ENCODE data around the gene ZFAND3. TPM values are rescaled to one million over a fixed set of nuclear protein-coding genes. Genes with fewer than 3 reads are reported as not detected.

Gene ZFAND3
- polyA plus RNA-seq, 1 of the 3 experiments (the other 2 are of a cell fraction): 16.7 TPM

- no peak for DNase-seq
- Histone ChIP-seq H3K9ac (no peak overlapping the region), H3F3A (replicated peaks; ENCODE audit: insufficient read depth) (peaks cover 13% of the 10 kb centered on the region), H3K36me3 (replicated peaks in 1 of 2; ENCODE audit: control insufficient read depth in 1 of 2, insufficient read depth in 2 of 2, low read length in 1 of 2) (peaks cover 0 to 3% of the 10 kb centered on the region in 2 experiments), H3K27me3 (ENCODE audit: insufficient read depth) (no peaks in the 10 kb centered on the region), H3K9me3 (no peaks in the 10 kb centered on the region), H3K27ac (ENCODE audit: low read depth in 2 of 2, low read length in 1 of 2) (no peak overlapping the region), H3K4me1 (ENCODE audit: control insufficient read depth in 1 of 2, insufficient read depth in 2 of 2, low read depth in 1 of 2, low read length in 1 of 2) (peaks cover 6 to 10% of the 10 kb centered on the region in 2 experiments; a peak in 3 of 4 replicates), H3K4me3 (ENCODE audit: low read depth in 2 of 2, low read length in 1 of 2) (no peak overlapping the region), H3K4me2 (no peak overlapping the region), H3K79me2 (ENCODE audit: insufficient read depth) (peaks cover 78% of the 10 kb centered on the region), H3K9me2 (no peaks in the 10 kb centered on the region), H2AFZ (ENCODE audit: low read depth) (no peak overlapping the region), H4K20me1 (ENCODE audit: insufficient read depth) (peaks cover 79% of the 10 kb centered on the region)
- POLR2A ChIA-PET: no interaction called here
- 79% methylated on average over 2 of the region's 2 CpGs for WGBS (ENCODE audit: low lambda C conversion rate)
- CTCF ChIA-PET: interaction anchor here (1.7 kb wide), 1 partner anchor 15 kb away, joined by 5 read pairs; no protein-coding TSS in a partner anchor
- TF ChIP-seq MXI1 (IDR thresholded peaks at IDR 0.05; ENCODE audit: low read depth, low read length) (no peak), TEAD4 (IDR thresholded peaks at IDR 0.05; ENCODE audit: borderline replicate concordance, insufficient read depth) (no peak), SIN3A (IDR thresholded peaks at IDR 0.05; ENCODE audit: borderline replicate concordance, low read depth, low read length) (no peak), RAD21 (IDR thresholded peaks at IDR 0.05; ENCODE audit: low read length) (no peak), RXRA (IDR thresholded peaks at IDR 0.05; ENCODE audit: borderline replicate concordance, low read depth) (no peak), RFX5 (IDR thresholded peaks at IDR 0.05; ENCODE audit: low read length) (no peak), SMC3 (IDR thresholded peaks at IDR 0.05; ENCODE audit: low read depth, low read length) (no peak)
- TF ChIP-seq, protein P1, sequence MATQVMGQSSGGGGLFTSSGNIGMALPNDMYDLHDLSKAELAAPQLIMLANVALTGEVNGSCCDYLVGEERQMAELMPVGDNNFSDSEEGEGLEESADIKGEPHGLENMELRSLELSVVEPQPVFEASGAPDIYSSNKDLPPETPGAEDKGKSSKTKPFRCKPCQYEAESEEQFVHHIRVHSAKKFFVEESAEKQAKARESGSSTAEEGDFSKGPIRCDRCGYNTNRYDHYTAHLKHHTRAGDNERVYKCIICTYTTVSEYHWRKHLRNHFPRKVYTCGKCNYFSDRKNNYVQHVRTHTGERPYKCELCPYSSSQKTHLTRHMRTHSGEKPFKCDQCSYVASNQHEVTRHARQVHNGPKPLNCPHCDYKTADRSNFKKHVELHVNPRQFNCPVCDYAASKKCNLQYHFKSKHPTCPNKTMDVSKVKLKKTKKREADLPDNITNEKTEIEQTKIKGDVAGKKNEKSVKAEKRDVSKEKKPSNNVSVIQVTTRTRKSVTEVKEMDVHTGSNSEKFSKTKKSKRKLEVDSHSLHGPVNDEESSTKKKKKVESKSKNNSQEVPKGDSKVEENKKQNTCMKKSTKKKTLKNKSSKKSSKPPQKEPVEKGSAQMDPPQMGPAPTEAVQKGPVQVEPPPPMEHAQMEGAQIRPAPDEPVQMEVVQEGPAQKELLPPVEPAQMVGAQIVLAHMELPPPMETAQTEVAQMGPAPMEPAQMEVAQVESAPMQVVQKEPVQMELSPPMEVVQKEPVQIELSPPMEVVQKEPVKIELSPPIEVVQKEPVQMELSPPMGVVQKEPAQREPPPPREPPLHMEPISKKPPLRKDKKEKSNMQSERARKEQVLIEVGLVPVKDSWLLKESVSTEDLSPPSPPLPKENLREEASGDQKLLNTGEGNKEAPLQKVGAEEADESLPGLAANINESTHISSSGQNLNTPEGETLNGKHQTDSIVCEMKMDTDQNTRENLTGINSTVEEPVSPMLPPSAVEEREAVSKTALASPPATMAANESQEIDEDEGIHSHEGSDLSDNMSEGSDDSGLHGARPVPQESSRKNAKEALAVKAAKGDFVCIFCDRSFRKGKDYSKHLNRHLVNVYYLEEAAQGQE (IDR thresholded peaks at IDR 0.05; ENCODE audit: low read depth, low read length): no peak
- TF ChIP-seq, protein P2, sequence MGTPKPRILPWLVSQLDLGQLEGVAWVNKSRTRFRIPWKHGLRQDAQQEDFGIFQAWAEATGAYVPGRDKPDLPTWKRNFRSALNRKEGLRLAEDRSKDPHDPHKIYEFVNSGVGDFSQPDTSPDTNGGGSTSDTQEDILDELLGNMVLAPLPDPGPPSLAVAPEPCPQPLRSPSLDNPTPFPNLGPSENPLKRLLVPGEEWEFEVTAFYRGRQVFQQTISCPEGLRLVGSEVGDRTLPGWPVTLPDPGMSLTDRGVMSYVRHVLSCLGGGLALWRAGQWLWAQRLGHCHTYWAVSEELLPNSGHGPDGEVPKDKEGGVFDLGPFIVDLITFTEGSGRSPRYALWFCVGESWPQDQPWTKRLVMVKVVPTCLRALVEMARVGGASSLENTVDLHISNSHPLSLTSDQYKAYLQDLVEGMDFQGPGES (IDR thresholded peaks at IDR 0.05; ENCODE audit: low read depth, low read length): no peak
- TF ChIP-seq, protein P3, sequence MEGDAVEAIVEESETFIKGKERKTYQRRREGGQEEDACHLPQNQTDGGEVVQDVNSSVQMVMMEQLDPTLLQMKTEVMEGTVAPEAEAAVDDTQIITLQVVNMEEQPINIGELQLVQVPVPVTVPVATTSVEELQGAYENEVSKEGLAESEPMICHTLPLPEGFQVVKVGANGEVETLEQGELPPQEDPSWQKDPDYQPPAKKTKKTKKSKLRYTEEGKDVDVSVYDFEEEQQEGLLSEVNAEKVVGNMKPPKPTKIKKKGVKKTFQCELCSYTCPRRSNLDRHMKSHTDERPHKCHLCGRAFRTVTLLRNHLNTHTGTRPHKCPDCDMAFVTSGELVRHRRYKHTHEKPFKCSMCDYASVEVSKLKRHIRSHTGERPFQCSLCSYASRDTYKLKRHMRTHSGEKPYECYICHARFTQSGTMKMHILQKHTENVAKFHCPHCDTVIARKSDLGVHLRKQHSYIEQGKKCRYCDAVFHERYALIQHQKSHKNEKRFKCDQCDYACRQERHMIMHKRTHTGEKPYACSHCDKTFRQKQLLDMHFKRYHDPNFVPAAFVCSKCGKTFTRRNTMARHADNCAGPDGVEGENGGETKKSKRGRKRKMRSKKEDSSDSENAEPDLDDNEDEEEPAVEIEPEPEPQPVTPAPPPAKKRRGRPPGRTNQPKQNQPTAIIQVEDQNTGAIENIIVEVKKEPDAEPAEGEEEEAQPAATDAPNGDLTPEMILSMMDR (IDR thresholded peaks at IDR 0.05): no peak
These were observed 220.0 kb downstream of the ZFAND3 start for GRCh38 chr6:38039502-38039901.

Measured in SK-N-SH (cell line).